G401 (cell line): ENCODE measurements around the gene MDH2. TPM values are rescaled to one million over a fixed set of nuclear protein-coding genes. Genes with fewer than 3 reads are reported as not detected.
"Not testable (repeated sequence)": the region's sequence is repeated elsewhere in the genome, so short reads cannot be mapped to it uniquely, and the experiment has no call there.

Experiments
- DNase-seq: peaks from one replicate; pipeline ENCODE4 v3.0.0-alpha.2; 2015; ENCODE audit warnings: low spot score
- in situ Hi-C: cut with HindIII; loops from 2 replicates; pipeline ENCODE4 v1.10.0; 2016; ENCODE audit warnings: low sequenced_read_pairs, mixed read lengths
- total RNA-seq: library from RNA; depleted of rRNA; stranded (reverse); fragments of >200 nt; shearing (Covaris generic); gene quantifications from 2 replicates; pipeline ENCODE4 v1.2.3, GENCODE V29; 2014

MDH2 gene
- total RNA-seq, 1 experiment from 2014 or later = 192 TPM

GRCh38 chr7:76044375-76044865, 3.5 kb upstream of the MDH2 start:
- DNase-seq = no peak
- in situ Hi-C loops = no loop called here

GRCh38 chr7:76047305-76047810, 548 bp upstream of the MDH2 start:
- DNase-seq = peak; percentile 32
- in situ Hi-C loops = no loop called here

GRCh38 chr7:76048668-76048988, 722 bp downstream of the MDH2 start:
- DNase-seq = peak; percentile 23
- in situ Hi-C loops = no loop called here

GRCh38 chr7:76049295-76049694, 1.4 kb downstream of the MDH2 start:
- in situ Hi-C loops = no loop called here
- no peak for DNase-seq

- in situ Hi-C loops = no loop called here
- DNase-seq = no peak
These were observed 2.6 kb downstream of the MDH2 start for GRCh38 chr7:76050545-76050944.

- no peak for DNase-seq
- in situ Hi-C loops = no loop called here
These were observed 3.9 kb downstream of the MDH2 start for GRCh38 chr7:76051840-76052239.

GRCh38 chr7:76052681-76053080, 4.8 kb downstream of the MDH2 start:
- in situ Hi-C loops, DNase-seq: not testable (repeated sequence)

- in situ Hi-C loops = no loop called here
These were observed 5.6 kb downstream of the MDH2 start for GRCh38 chr7:76053461-76053860.

GRCh38 chr7:76054123-76055120, 6.5 kb downstream of the MDH2 start:
- no peak for DNase-seq
- in situ Hi-C loops = no loop called here

More at GRCh38 chr7:76053461-76053860, 5.6 kb downstream of the MDH2 start:
- DNase-seq = no peak

- DNase-seq = no peak
- in situ Hi-C loops = no loop called here
These were observed 8.3 kb downstream of the MDH2 start for GRCh38 chr7:76056241-76056640.

GRCh38 chr7:76057103-76057812, 9.4 kb downstream of the MDH2 start:
- in situ Hi-C loops = no loop called here
- no peak for DNase-seq

GRCh38 chr7:76057813-76058145, 9.9 kb downstream of the MDH2 start:
- no peak for DNase-seq
- in situ Hi-C loops = no loop called here

GRCh38 chr7:76058745-76059144, 10.8 kb downstream of the MDH2 start:
- in situ Hi-C loops = not testable (repeated sequence)

GRCh38 chr7:76060842-76061241, 12.9 kb downstream of the MDH2 start:
- DNase-seq = no peak
- in situ Hi-C loops = no loop called here

More at GRCh38 chr7:76058745-76059144, 10.8 kb downstream of the MDH2 start:
- not testable (repeated sequence) for DNase-seq

- in situ Hi-C loops = no loop called here
- no peak for DNase-seq
These were observed 14.3 kb downstream of the MDH2 start for GRCh38 chr7:76062254-76062653.

- in situ Hi-C loops = no loop called here
- DNase-seq = no peak
These were observed 15.2 kb downstream of the MDH2 start for GRCh38 chr7:76063114-76063513.

- in situ Hi-C loops = no loop called here
- no peak for DNase-seq
These were observed 15.6 kb downstream of the MDH2 start for GRCh38 chr7:76063525-76063924.

- in situ Hi-C loops = no loop called here
- DNase-seq = no peak
These were observed 16.5 kb downstream of the MDH2 start for GRCh38 chr7:76064208-76064970.

GRCh38 chr7:76065016-76065612, 17.2 kb downstream of the MDH2 start:
- in situ Hi-C loops = no loop called here
- DNase-seq = no peak
